GM12878 (cell line): Measurements from ENCODE around the gene PYGB. TPM values are rescaled to one million over a fixed set of nuclear protein-coding genes. Genes with fewer than 3 reads are reported as not detected.

ENCODE experiments used
- ATAC-seq: fragments of 200-7000 bp; cut with Tn5 transposase; 3 replicates; pipeline ENCODE4 v1.9.1; 2020; ENCODE audit warnings: mild to moderate bottlenecking, moderate library complexity
- BruUV-seq: library from RNA; stranded (reverse); fragments of 400-500 nt; replicated peaks from 2 replicates; lab custom pipeline; 2021; lab: Mats Ljungman, UMichigan
- CTCF ChIA-PET: fragments of 300-600 bp; sonication (Branson Sonifier 250); formaldehyde crosslinking; extraction: SDS; loops from one replicate; lab custom pipeline; 2021; ENCODE audit warnings: inconsistent platforms; lab: Yijun Ruan, JAX
- POLR2A ChIA-PET: fragments of 350-600 bp; formaldehyde crosslinking; extraction: SDS; loops from one replicate; lab custom pipeline; 2021; ENCODE audit warnings: inconsistent platforms; lab: Charles Lee
- RAD21 ChIA-PET: fragments of 300-600 bp; sonication (Branson Sonifier 250); formaldehyde crosslinking; loops from one replicate; lab custom pipeline; 2023; ENCODE audit warnings: antibody characterized with exemption; ENCODE audit not compliant: unreplicated experiment; lab: Charles Lee
- SMC1A ChIA-PET: fragments of 300-600 bp; sonication (Branson Sonifier 250); formaldehyde crosslinking; loops from one replicate; lab custom pipeline; 2023; ENCODE audit not compliant: unreplicated experiment, uncharacterized antibody; lab: Charles Lee
- DNase-seq: peaks from one replicate; pipeline ENCODE4 v3.0.0-alpha.2; 2011; ENCODE audit warnings: low read depth, low spot score
- FAIRE-seq: peaks from 3 replicates; lab custom pipeline; 2011; peaks lifted over from hg19 to GRCh38; lab: Jason Lieb, UNC
- H2AFZ ChIP-seq: 2 replicates; pipeline ENCODE4 v1.6.0; 2011; ENCODE audit warnings: low read depth, low read length, control low read depth; ENCODE audit not compliant: control insufficient read depth
- H3K27ac ChIP-seq: 2 replicates; pipeline ENCODE4 v1.5.1; 2011; ENCODE audit warnings: control low read depth; ENCODE audit not compliant: control insufficient read depth, insufficient read depth
- H3K27me3 ChIP-seq, 2 experiments: replicated peaks in 1 of 2; 2 replicates each; pipeline versions ENCODE4 v1.6.0 to v1.6.1; 2011; ENCODE audit warnings: low read length in 1 of 2; ENCODE audit not compliant: control insufficient read depth in 2 of 2, insufficient read depth in 2 of 2
- H3K36me3 ChIP-seq, 2 experiments: 2 replicates each; pipeline ENCODE4 v1.5.1; 2011; ENCODE audit warnings: low read length in 1 of 2; ENCODE audit not compliant: control insufficient read depth in 2 of 2, insufficient read depth in 2 of 2
- H3K4me1 ChIP-seq: 2 replicates; pipeline ENCODE4 v1.6.1; 2011; ENCODE audit warnings: mild to moderate bottlenecking, low read length, moderate library complexity, mixed read lengths; ENCODE audit not compliant: control insufficient read depth, insufficient read depth
- H3K4me2 ChIP-seq: 2 replicates; pipeline ENCODE4 v1.6.0; 2011; ENCODE audit warnings: control low read depth; ENCODE audit not compliant: control insufficient read depth, insufficient read depth
- H3K4me3 ChIP-seq: fragments of 200-600 bp; sonication (generic); 2 replicates; pipeline ENCODE4 v1.5.1; 2016
- H3K79me2 ChIP-seq: 2 replicates; pipeline ENCODE4 v1.6.0; 2011; ENCODE audit warnings: low read length; ENCODE audit not compliant: control insufficient read depth, insufficient read depth
- H3K9ac ChIP-seq: 2 replicates; pipeline ENCODE4 v1.8.0; 2011; ENCODE audit warnings: low read length, control low read depth, mixed read lengths; ENCODE audit not compliant: control insufficient read depth, insufficient read depth
- H3K9me3 ChIP-seq: replicated peaks from 3 replicates; pipeline ENCODE4 v1.5.1; 2011; ENCODE audit warnings: mild to moderate bottlenecking, low read length; ENCODE audit not compliant: control insufficient read depth, insufficient read depth
- H4K20me1 ChIP-seq: 2 replicates; pipeline ENCODE4 v1.6.0; 2011; ENCODE audit not compliant: control insufficient read depth, insufficient read depth
- BACH1 ChIP-seq: fragments of 450-650 bp; IDR thresholded peaks from 2 replicates; pipeline ENCODE4 v1.6.1; 2017; ENCODE audit warnings: mild to moderate bottlenecking, borderline replicate concordance
- CBFB ChIP-seq: IDR thresholded peaks from 2 replicates; pipeline ENCODE4 v1.6.1; 2016; ENCODE audit warnings: antibody characterized with exemption, low read depth
- FOXK2 ChIP-seq: fragments of 450-650 bp; IDR thresholded peaks from 2 replicates; pipeline ENCODE4 v1.6.1; 2017; ENCODE audit warnings: mild to moderate bottlenecking, moderate library complexity
- NR2C1 ChIP-seq: fragments of 450-650 bp; IDR thresholded peaks from 2 replicates; pipeline ENCODE4 v1.6.1; 2017; ENCODE audit warnings: antibody characterized with exemption, mild to moderate bottlenecking, moderate library complexity
- NR2F1 ChIP-seq: fragments of 450-650 bp; conservative IDR thresholded peaks from 2 replicates; pipeline ENCODE4 v1.6.1; 2017; ENCODE audit warnings: mild to moderate bottlenecking
- PAX5 ChIP-seq: IDR thresholded peaks from 2 replicates; pipeline ENCODE4 v1.6.1; 2011; ENCODE audit warnings: low read depth, low read length, borderline replicate concordance
- SIN3A ChIP-seq: IDR thresholded peaks from 2 replicates; pipeline ENCODE4 v1.6.1; 2012; ENCODE audit warnings: low read depth, low read length, improper control_type of control experiment
- SMAD1 ChIP-seq: fragments of 450-650 bp; IDR thresholded peaks from 2 replicates; pipeline ENCODE4 v1.6.1; 2018; ENCODE audit warnings: mild to moderate bottlenecking, low read depth; ENCODE audit not compliant: partially characterized antibody
- SPI1 ChIP-seq: IDR thresholded peaks from 2 replicates; pipeline ENCODE4 v1.6.1; 2011; ENCODE audit warnings: low read depth, mild to moderate bottlenecking, low read length, moderate library complexity, borderline replicate concordance; ENCODE audit not compliant: insufficient read depth
- TAF1 ChIP-seq: IDR thresholded peaks from 2 replicates; pipeline ENCODE4 v1.6.1; 2011; ENCODE audit warnings: mild to moderate bottlenecking, low read depth, low read length, borderline replicate concordance
- YBX1 ChIP-seq: fragments of 450-650 bp; IDR thresholded peaks from 2 replicates; pipeline ENCODE4 v1.6.1; 2016; ENCODE audit warnings: antibody characterized with exemption
- ZSCAN29 ChIP-seq: fragments of 450-650 bp; IDR thresholded peaks from 2 replicates; pipeline ENCODE4 v1.6.1; 2017; ENCODE audit warnings: mild to moderate bottlenecking, moderate library complexity
- WGBS: methylation state at CpG from one replicate; pipeline ENCODE4 v1.1.6; 2016; ENCODE audit warnings: low lambda C conversion rate; ENCODE audit not compliant: insufficient replicate concordance, insufficient coverage; ENCODE audit errors: missing lambda C conversion rate; 5-methylcytosine and 5-hydroxymethylcytosine counted together
- in situ Hi-C: fragments of 300-500 bp; cut with MboI; formaldehyde crosslinking; loops from 9 replicates; pipeline ENCODE4 v1.14.3; 2018; ENCODE audit warnings: mixed read lengths
- intact Hi-C: fragments of 100-400 bp; cut with micrococcal nuclease; formaldehyde crosslinking; loops from one replicate; pipeline ENCODE4 v1.14.2; 2022; ENCODE audit not compliant: unreplicated experiment
- polyA plus RNA-seq, 11 experiments: library from polyadenylated mRNA; depleted of rRNA in 4 of 11; unstranded in 6 of 11; stranded (reverse) in 5 of 11; fragments of >200 nt; fragmentation: Nextera tagmentation in 4 of 11; fragmentation: Illumina TruSeq in 1 of 11; extraction: Ambion mirVana in 4 of 11; extraction: Trizol in 1 of 11; gene quantifications; 1 replicate in 1 of 11; 2 replicates in 10 of 11; pipeline versions ENCODE4 v1.2.1 to v1.2.3, GENCODE V29; 2011 to 2016; ENCODE audit warnings: inconsistent platforms in 2 of 11, missing spikeins in 2 of 11, low read depth in 1 of 11
- total RNA-seq, 4 experiments: library from RNA; depleted of rRNA in 3 of 4; stranded (reverse); fragments of >200 nt in 3 of 4; fragmentation: Illumina TruSeq in 1 of 4; extraction: Trizol in 1 of 4; gene quantifications; 2 replicates each; pipeline versions ENCODE4 v1.2.1 to v1.2.3, GENCODE V29; 2013 to 2021
- TF ChIP-seq, protein P1 (sequence below): fragments of 150-350 bp; IDR thresholded peaks from 2 replicates; pipeline ENCODE4 v1.6.1; 2014; ENCODE audit warnings: mild to moderate bottlenecking, low read depth, low read length
- TF ChIP-seq, protein P2 (sequence below): fragments of 450-650 bp; IDR thresholded peaks from 2 replicates; pipeline ENCODE4 v1.6.1; 2017; ENCODE audit warnings: low read depth, mild to moderate bottlenecking, moderate library complexity

The PYGB gene
- total and polyA plus RNA-seq, 10 of the 15 experiments (the other 5 are each of a cell fraction or from before 2014, with no cell fraction given) = 0.34 to 33.5 (median 21.8) TPM

DNA sequence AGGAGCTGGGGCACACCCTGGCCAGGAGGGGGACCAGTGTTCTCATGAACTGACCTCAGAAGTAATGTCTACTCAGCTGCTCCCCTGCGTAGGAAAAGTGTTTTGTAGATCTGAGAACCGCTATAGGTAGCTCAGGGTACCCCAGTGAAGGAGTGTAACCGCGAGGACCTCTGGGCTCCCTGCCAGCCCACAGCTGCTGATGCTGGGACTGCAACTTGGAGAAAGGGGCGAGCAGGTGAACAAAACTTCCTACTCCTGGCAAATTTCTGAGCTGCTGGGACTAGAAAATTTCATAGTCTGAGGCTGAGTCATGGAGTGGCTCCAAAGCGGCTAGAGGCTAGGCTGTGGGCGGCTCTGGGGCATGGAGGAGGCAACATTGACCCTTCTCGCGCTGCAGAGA, 51.9 kb downstream of the PYGB start:
- intact Hi-C loops (no loop called here), in situ Hi-C loops (loop anchor here (5.0 to 10.0 kb wide), 2 partner anchors 92 to 455 kb away; partner anchors contain the start of gene ABHD12)
- FAIRE-seq (no peak), ATAC-seq (no peak), DNase-seq (no peak)
- POLR2A ChIA-PET = no interaction called here
- CTCF ChIA-PET = interaction anchor here (1.1 to 3.2 kb wide), 3 partner anchors 10 to 100 kb away, joined by 5 to 29 read pairs (median 6); no protein-coding TSS in a partner anchor
- Histone ChIP-seq H3K9ac (no peak overlapping the region), H3K4me1 (peaks cover 39% of the 10 kb centered on the region), H3K27ac (peak overlapping the region; percentile 11; the same call in 1 of the 2 replicates), H3K79me2 (no peaks in the 10 kb centered on the region), H3K4me2 (no peak overlapping the region), H3K36me3 (peaks cover 4 to 21% of the 10 kb centered on the region in 2 experiments; a peak in 3 of 4 replicates), H3K27me3 (no peaks in the 10 kb centered on the region), H2AFZ (no peak overlapping the region), H3K9me3 (no peaks in the 10 kb centered on the region), H3K4me3 (no peak overlapping the region), H4K20me1 (no peaks in the 10 kb centered on the region)
- TF ChIP-seq NR2C1 = no peak
- TF ChIP-seq TAF1 = no peak
- no peak for TF ChIP-seq BACH1
- no peak for TF ChIP-seq YBX1
- TF ChIP-seq, protein P1, sequence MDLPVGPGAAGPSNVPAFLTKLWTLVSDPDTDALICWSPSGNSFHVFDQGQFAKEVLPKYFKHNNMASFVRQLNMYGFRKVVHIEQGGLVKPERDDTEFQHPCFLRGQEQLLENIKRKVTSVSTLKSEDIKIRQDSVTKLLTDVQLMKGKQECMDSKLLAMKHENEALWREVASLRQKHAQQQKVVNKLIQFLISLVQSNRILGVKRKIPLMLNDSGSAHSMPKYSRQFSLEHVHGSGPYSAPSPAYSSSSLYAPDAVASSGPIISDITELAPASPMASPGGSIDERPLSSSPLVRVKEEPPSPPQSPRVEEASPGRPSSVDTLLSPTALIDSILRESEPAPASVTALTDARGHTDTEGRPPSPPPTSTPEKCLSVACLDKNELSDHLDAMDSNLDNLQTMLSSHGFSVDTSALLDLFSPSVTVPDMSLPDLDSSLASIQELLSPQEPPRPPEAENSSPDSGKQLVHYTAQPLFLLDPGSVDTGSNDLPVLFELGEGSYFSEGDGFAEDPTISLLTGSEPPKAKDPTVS = no peak
- no peak for TF ChIP-seq SMAD1
- no peak for TF ChIP-seq CBFB
- TF ChIP-seq SPI1 = no peak
- TF ChIP-seq FOXK2 = no peak
- no peak for TF ChIP-seq PAX5
- TF ChIP-seq NR2F1 = no peak
- TF ChIP-seq ZSCAN29 = no peak
- no peak for TF ChIP-seq SIN3A
- TF ChIP-seq, protein P2, sequence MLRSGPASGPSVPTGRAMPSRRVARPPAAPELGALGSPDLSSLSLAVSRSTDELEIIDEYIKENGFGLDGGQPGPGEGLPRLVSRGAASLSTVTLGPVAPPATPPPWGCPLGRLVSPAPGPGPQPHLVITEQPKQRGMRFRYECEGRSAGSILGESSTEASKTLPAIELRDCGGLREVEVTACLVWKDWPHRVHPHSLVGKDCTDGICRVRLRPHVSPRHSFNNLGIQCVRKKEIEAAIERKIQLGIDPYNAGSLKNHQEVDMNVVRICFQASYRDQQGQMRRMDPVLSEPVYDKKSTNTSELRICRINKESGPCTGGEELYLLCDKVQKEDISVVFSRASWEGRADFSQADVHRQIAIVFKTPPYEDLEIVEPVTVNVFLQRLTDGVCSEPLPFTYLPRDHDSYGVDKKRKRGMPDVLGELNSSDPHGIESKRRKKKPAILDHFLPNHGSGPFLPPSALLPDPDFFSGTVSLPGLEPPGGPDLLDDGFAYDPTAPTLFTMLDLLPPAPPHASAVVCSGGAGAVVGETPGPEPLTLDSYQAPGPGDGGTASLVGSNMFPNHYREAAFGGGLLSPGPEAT = no peak
- SMC1A ChIA-PET = interaction anchor here (1.8 to 2.9 kb wide), 3 partner anchors 9 to 98 kb away, joined by 7 to 20 read pairs (median 8); no protein-coding TSS in a partner anchor
- RAD21 ChIA-PET = interaction anchor here (1.1 to 1.9 kb wide), 3 partner anchors 9 to 99 kb away, joined by 5 to 8 read pairs (median 5); no protein-coding TSS in a partner anchor
- WGBS = 92% methylated on average over 9 of the region's 9 CpGs
- no TSS peak for BruUV-seq
